Activated CD8-positive, alpha-beta memory T cell treated with anti-CD3 and anti-CD28 coated beads, Interleukin-2, amount 50 U/mL, for 4 hours (primary cell): Measurements from ENCODE around the gene FOLH1.
"Not testable (repeated sequence)": the region's sequence is repeated elsewhere in the genome, so short reads cannot be mapped to it uniquely, and the experiment has no call there.

Source experiments
- DNase-seq: peaks from one replicate; pipeline ENCODE4 v3.0.0-alpha.2; 2020

Gene FOLH1

GRCh38 chr11:49175378-49175777 lies 33.0 kb downstream of the FOLH1 start:
- not testable (repeated sequence) for DNase-seq

- not testable (repeated sequence) for DNase-seq
Measured at GRCh38 chr11:49174691-49175366, 33.6 kb downstream of the FOLH1 start.

GRCh38 chr11:49171613-49172012 lies 36.8 kb downstream of the FOLH1 start:
- not testable (repeated sequence) for DNase-seq

- DNase-seq: not testable (repeated sequence)
Measured at GRCh38 chr11:49169579-49169978, 38.8 kb downstream of the FOLH1 start.

- not testable (repeated sequence) for DNase-seq
Measured at GRCh38 chr11:49168992-49169391, 39.4 kb downstream of the FOLH1 start.

- DNase-seq: no peak
Measured at GRCh38 chr11:49151211-49151610, 57.2 kb downstream of the FOLH1 start.

GRCh38 chr11:49102356-49102755 lies 106.0 kb downstream of the FOLH1 start:
- not testable (repeated sequence) for DNase-seq
